GM20000 (cell line): Measurements from ENCODE around the gene IMPG1.

Experiments
- DNase-seq: peaks from one replicate; pipeline ENCODE4 v3.0.0; 2012; ENCODE audit warnings: low spot score
- CTCF ChIP-seq: IDR thresholded peaks from 2 replicates; pipeline ENCODE4 v1.5.1; 2012; ENCODE audit warnings: mild to moderate bottlenecking, control low read depth; ENCODE audit errors: extremely low read depth, missing control alignments

The IMPG1 gene

GRCh38 chr6:75991941-75992340 is 80.5 kb downstream of the IMPG1 start:
- no peak for TF ChIP-seq CTCF
- DNase-seq, result no peak

GRCh38 chr6:75986935-75987334 is 85.5 kb downstream of the IMPG1 start:
- no peak for DNase-seq
- no peak for TF ChIP-seq CTCF

GRCh38 chr6:75975904-75976303 is 96.6 kb downstream of the IMPG1 start:
- no peak for TF ChIP-seq CTCF

GRCh38 chr6:75970093-75970492 is 102.4 kb downstream of the IMPG1 start:
- DNase-seq, result no peak
- TF ChIP-seq CTCF, result no peak

More at GRCh38 chr6:75975904-75976303, 96.6 kb downstream of the IMPG1 start:
- DNase-seq, result no peak

- no peak for TF ChIP-seq CTCF
Measured at GRCh38 chr6:75968143-75968542, 104.3 kb downstream of the IMPG1 start.

GRCh38 chr6:75963569-75963968 is 108.9 kb downstream of the IMPG1 start:
- no peak for DNase-seq
- no peak for TF ChIP-seq CTCF

More at GRCh38 chr6:75968143-75968542, 104.3 kb downstream of the IMPG1 start:
- no peak for DNase-seq

- TF ChIP-seq CTCF, result no peak
- no peak for DNase-seq
Measured at GRCh38 chr6:75952128-75952527, 120.3 kb downstream of the IMPG1 start.

- TF ChIP-seq CTCF, result no peak
- no peak for DNase-seq
Measured at GRCh38 chr6:75947935-75948334, 124.5 kb downstream of the IMPG1 start.
